GM23338 (cell line): ENCODE data around the gene KLHL1. TPM values are rescaled to one million over a fixed set of nuclear protein-coding genes. Genes with fewer than 3 reads are reported as not detected.

Source experiments
- ATAC-seq: fragments of 200-7000 bp; cut with Tn5 transposase; 3 replicates; pipeline ENCODE4 v1.9.1; 2020
- DNase-seq: peaks from one replicate; pipeline ENCODE4 v3.0.0-alpha.2; 2015; ENCODE audit warnings: low spot score
- H2AFZ ChIP-seq: fragments of 200-600 bp; sonication (generic); 2 replicates; pipeline ENCODE4 v1.8.0; 2016; ENCODE audit warnings: antibody characterized with exemption, mild to moderate bottlenecking, moderate library complexity
- H3F3A ChIP-seq: fragments of 200-600 bp; sonication (generic); replicated peaks from 2 replicates; pipeline ENCODE4 v1.8.0; 2017; ENCODE audit warnings: antibody characterized with exemption, mixed run types, low read depth
- H3K27ac ChIP-seq: fragments of 200-600 bp; sonication (generic); 2 replicates; pipeline ENCODE4 v1.6.1; 2016; ENCODE audit warnings: low read depth
- H3K27me3 ChIP-seq: fragments of 200-600 bp; sonication (generic); 2 replicates; pipeline ENCODE4 v1.8.0; 2016; ENCODE audit warnings: mild to moderate bottlenecking, mixed run types, moderate library complexity; ENCODE audit not compliant: insufficient read depth
- H3K36me3 ChIP-seq: fragments of 200-600 bp; sonication (generic); 2 replicates; pipeline ENCODE4 v1.8.0; 2016; ENCODE audit warnings: mild to moderate bottlenecking; ENCODE audit not compliant: insufficient read depth
- H3K4me1 ChIP-seq: fragments of 200-600 bp; sonication (generic); 2 replicates; pipeline ENCODE4 v1.8.0; 2016; ENCODE audit warnings: mild to moderate bottlenecking, moderate library complexity; ENCODE audit not compliant: insufficient read depth
- H3K4me2 ChIP-seq: fragments of 200-600 bp; sonication (generic); 2 replicates; pipeline ENCODE4 v1.7.1; 2017; ENCODE audit warnings: mixed run types
- H3K4me3 ChIP-seq: fragments of 200-600 bp; sonication (generic); 2 replicates; pipeline ENCODE4 v1.6.1; 2016; ENCODE audit warnings: mixed run types
- H3K79me2 ChIP-seq: fragments of 200-600 bp; sonication (generic); replicated peaks from 2 replicates; pipeline ENCODE4 v1.8.0; 2017; ENCODE audit warnings: mild to moderate bottlenecking; ENCODE audit not compliant: insufficient read depth
- H3K9me2 ChIP-seq: fragments of 200-600 bp; sonication (generic); 2 replicates; pipeline ENCODE4 v1.8.0; 2017; ENCODE audit not compliant: insufficient read depth
- H4K20me1 ChIP-seq: fragments of 200-600 bp; sonication (generic); replicated peaks from 2 replicates; pipeline ENCODE4 v1.8.0; 2017; ENCODE audit warnings: mild to moderate bottlenecking; ENCODE audit not compliant: insufficient read depth
- H3K27ac Mint-ChIP-seq: 2 replicates; pipeline ENCODE4 v1.8.0; 2020; ENCODE audit warnings: inconsistent platforms, mild to moderate bottlenecking, moderate library complexity, mixed read lengths
- H3K27me3 Mint-ChIP-seq: 3 replicates; pipeline ENCODE4 v1.8.0; 2022; ENCODE audit warnings: low read depth, mild to moderate bottlenecking, moderate library complexity, mixed read lengths, inconsistent platforms; ENCODE audit not compliant: insufficient read depth, poor library complexity
- H3K36me3 Mint-ChIP-seq: 3 replicates; pipeline ENCODE4 v1.8.0; 2021; ENCODE audit warnings: low read depth, mild to moderate bottlenecking, inconsistent platforms, moderate library complexity, mixed read lengths
- H3K4me1 Mint-ChIP-seq: 3 replicates; pipeline ENCODE4 v1.8.0; 2020; ENCODE audit warnings: mild to moderate bottlenecking, inconsistent platforms, mixed read lengths
- H3K4me3 Mint-ChIP-seq: 3 replicates; pipeline ENCODE4 v1.8.0; 2021; ENCODE audit warnings: moderate library complexity, mild to moderate bottlenecking, inconsistent platforms, mixed read lengths
- H3K9me3 Mint-ChIP-seq: 3 replicates; pipeline ENCODE4 v1.8.0; 2020; ENCODE audit warnings: moderate library complexity, mild to moderate bottlenecking, inconsistent platforms, mixed read lengths
- CREB1 ChIP-seq: fragments of 250-450 bp; sonication (Bioruptor Pico); IDR thresholded peaks from 2 replicates; pipeline ENCODE4 v1.5.0; 2020; ENCODE audit warnings: low read depth, mild to moderate bottlenecking, moderate library complexity
- CTCF ChIP-seq, 2 experiments: fragments of 200-600 bp in 1 of 2; sonication (generic) in 1 of 2; conservative IDR thresholded peaks; 2 replicates each; pipeline versions ENCODE4 v1.5.1 to v1.6.1; 2016 to 2017; ENCODE audit warnings: antibody characterized with exemption in 2 of 2, low read depth in 2 of 2, mild to moderate bottlenecking in 2 of 2, moderate library complexity in 1 of 2
- ETS1 ChIP-seq: IDR thresholded peaks from 2 replicates; pipeline ENCODE4 v1.6.1; 2016; ENCODE audit warnings: antibody characterized with exemption
- EZH2 ChIP-seq: fragments of 200-600 bp; sonication (generic); IDR thresholded peaks from one replicate; pipeline ENCODE4 v1.8.0; 2017; ENCODE audit warnings: antibody characterized with exemption, mild to moderate bottlenecking, low read depth; ENCODE audit not compliant: unreplicated experiment
- EZH2phosphoT487 ChIP-seq: fragments of 200-600 bp; sonication (generic); IDR thresholded peaks from one replicate; pipeline ENCODE4 v1.8.1; 2018; ENCODE audit warnings: antibody characterized with exemption; ENCODE audit not compliant: unreplicated experiment
- NANOG ChIP-seq: IDR thresholded peaks from 2 replicates; pipeline ENCODE4 v1.6.1; 2016; ENCODE audit warnings: antibody characterized with exemption, borderline replicate concordance
- POLR2AphosphoS5 ChIP-seq: IDR thresholded peaks from 2 replicates; pipeline ENCODE4 v1.6.1; 2016; ENCODE audit warnings: antibody characterized with exemption, low read depth
- REST ChIP-seq: IDR thresholded peaks from one replicate; pipeline ENCODE4 v1.6.1; 2018; ENCODE audit warnings: antibody characterized with exemption; ENCODE audit not compliant: unreplicated experiment
- STAT1 ChIP-seq: IDR thresholded peaks from one replicate; pipeline ENCODE4 v1.6.1; 2016; ENCODE audit warnings: antibody characterized with exemption; ENCODE audit not compliant: unreplicated experiment
- ZNF114 ChIP-seq: fragments of 250-450 bp; sonication (Bioruptor Pico); IDR thresholded peaks from 2 replicates; pipeline ENCODE4 v1.5.0; 2020; ENCODE audit warnings: mild to moderate bottlenecking, moderate library complexity
- ZNF331 ChIP-seq: fragments of 250-450 bp; sonication (Bioruptor Pico); IDR thresholded peaks from 2 replicates; pipeline ENCODE4 v1.5.0; 2020; ENCODE audit warnings: low read depth, mild to moderate bottlenecking, moderate library complexity
- ZNF462 ChIP-seq: fragments of 250-450 bp; sonication (Bioruptor Pico); IDR thresholded peaks from 2 replicates; pipeline ENCODE4 v1.5.0; 2020; ENCODE audit warnings: mild to moderate bottlenecking, moderate library complexity
- polyA plus RNA-seq: library from polyadenylated mRNA; unstranded; fragments of >200 nt; fragmentation: Nextera tagmentation; extraction: Ambion mirVana; gene quantifications from 2 replicates; pipeline ENCODE4 v1.2.1, GENCODE V29; 2016
- total RNA-seq: library from RNA; depleted of rRNA; stranded (reverse); fragments of >200 nt; shearing (Covaris generic); gene quantifications from 2 replicates; pipeline ENCODE4 v1.2.3, GENCODE V29; 2014

The KLHL1 gene
- total and polyA plus RNA-seq, 2 experiments from 2014 or later = not detected

- no peak for ATAC-seq
- DNase-seq = no peak
Observed at GRCh38 chr13:69737129-69737935, 370.9 kb downstream of the KLHL1 start.

More at GRCh38 chr13:69737129-69737935, 370.9 kb downstream of the KLHL1 start:
- H3K36me3 ChIP-seq = no peaks in the 10 kb centered on the region
- no peak for TF ChIP-seq CREB1
- TF ChIP-seq POLR2AphosphoS5 = no peak
- TF ChIP-seq CTCF (conservative IDR thresholded peaks at IDR 0.05; ENCODE audit: low read depth in 2 of 2) = no peak
- TF ChIP-seq EZH2 = no peak
- no peak for TF ChIP-seq EZH2phosphoT487
- TF ChIP-seq STAT1 = no peak
- no peak for TF ChIP-seq REST
- TF ChIP-seq NANOG = no peak
- no peak for TF ChIP-seq ZNF114 (CRISPR knock-in tag)
- no peak for TF ChIP-seq ZNF331 (CRISPR knock-in tag)
- no peak for TF ChIP-seq ZNF462 (CRISPR knock-in tag)
- TF ChIP-seq ETS1 = no peak
- no peak overlapping the region for H3K27ac ChIP-seq
- no peaks in the 10 kb centered on the region for H3K4me1 Mint-ChIP-seq
- H3K4me1 ChIP-seq = no peaks in the 10 kb centered on the region
- no peaks in the 10 kb centered on the region for H3K79me2 ChIP-seq
- H3K27ac Mint-ChIP-seq = no peak overlapping the region
- no peaks in the 10 kb centered on the region for H3K36me3 Mint-ChIP-seq
- H3K4me3 ChIP-seq = no peak overlapping the region
- no peaks in the 10 kb centered on the region for H3K27me3 ChIP-seq
- no peaks in the 10 kb centered on the region; the same call in 1 of the 2 replicates for H3K9me2 ChIP-seq
- peaks cover 4% of the 10 kb centered on the region for H3K27me3 Mint-ChIP-seq
- H4K20me1 ChIP-seq = no peaks in the 10 kb centered on the region
- no peaks in the 10 kb centered on the region for H3F3A ChIP-seq
- no peak overlapping the region for H2AFZ ChIP-seq
- H3K4me2 ChIP-seq = no peak overlapping the region
- no peaks in the 10 kb centered on the region for H3K9me3 Mint-ChIP-seq
- H3K4me3 Mint-ChIP-seq = no peak overlapping the region
